ENCODE measurements around the gene MMADHC.
A peak's percentile ranks its signal among the peaks of the same experiment; 100 is the strongest.

The MMADHC gene

DNA sequence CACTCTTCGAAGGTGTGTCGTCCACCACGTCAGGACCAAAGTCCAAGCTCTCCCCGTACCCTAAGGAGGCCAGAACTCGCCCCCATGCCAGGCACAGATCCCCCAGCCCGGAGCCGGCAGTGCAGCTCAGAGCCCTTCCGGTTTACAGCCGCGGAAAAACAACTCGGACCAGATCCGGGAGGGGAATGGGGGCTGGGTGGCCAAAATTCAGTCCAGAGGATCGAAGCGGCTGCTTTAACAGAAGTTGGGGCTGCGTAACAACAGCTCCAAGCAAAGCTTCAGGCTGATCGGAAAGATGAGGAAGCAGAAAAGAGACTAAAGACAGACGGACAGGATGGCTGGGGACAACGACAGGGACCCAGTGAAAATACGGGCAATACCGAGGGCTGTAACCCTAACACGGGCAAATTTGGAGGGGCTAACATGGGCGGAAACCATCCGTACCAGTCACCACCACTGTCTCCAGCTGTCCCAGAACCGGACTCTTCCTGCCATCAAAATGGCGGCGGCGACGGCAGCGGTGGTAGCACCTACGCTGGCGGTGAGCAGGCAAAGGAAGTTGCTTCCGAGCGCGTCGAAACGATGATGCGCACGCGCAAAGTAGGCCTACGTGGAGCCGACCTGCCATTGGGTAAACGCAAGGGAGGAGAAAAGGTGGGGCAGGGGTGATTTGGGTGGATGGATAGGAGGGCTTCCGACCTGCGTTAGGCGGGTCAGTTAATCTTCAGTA lies at the start of gene MMADHC:
Gene MMADHC (minus strand): TSS at position 556 of the 730 bp plus-strand sequence. CDS start 678 bp downstream, outside the sequence.
- peak; percentile 83 to 90 (median 85) for DNase-seq (ENCODE audit: low read depth in 4 of 4, low spot score in 1 of 4)

DNA sequence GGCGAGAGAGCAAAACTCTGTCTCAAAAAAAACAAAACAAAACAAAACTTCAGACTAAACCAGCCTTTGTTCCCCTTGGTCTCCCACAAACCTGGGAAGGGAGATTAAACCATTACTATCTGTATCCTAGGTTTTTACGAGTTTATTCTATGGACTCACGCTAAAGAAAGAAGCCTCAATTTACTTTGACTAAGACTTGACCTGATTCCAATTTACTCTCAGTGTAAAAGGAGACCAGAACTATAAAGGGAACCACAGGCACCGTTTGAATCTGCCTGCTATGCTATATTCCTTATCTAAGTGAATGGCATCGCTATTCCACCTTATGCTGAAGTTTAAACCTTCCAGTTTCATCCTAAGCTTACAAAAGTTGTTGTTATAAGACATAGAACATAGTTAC lies 46.5 kb upstream of the MMADHC start:
- DNase-seq (ENCODE audit: low read depth in 4 of 4, low spot score in 1 of 4) = no peak

DNA sequence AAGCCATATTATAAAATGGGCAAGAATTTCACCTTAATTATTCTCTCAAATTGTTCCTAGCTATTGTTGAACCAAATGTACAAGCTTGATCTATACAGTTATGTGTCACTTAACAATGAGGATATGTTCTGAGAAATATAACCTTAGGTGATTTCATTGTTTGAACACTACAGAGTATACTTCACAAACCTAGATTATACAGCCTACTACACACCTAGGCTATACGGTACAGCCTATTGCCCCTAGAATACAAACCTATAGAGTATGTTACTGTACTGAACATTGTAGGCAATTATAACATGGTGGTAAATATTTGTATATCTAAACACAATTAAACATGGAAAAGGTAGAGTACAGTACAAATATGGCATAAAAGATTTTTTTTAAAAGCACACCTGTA lies 42.9 kb upstream of the MMADHC start:
- no peak for DNase-seq (ENCODE audit: low read depth in 4 of 4, low spot score in 1 of 4)

DNA sequence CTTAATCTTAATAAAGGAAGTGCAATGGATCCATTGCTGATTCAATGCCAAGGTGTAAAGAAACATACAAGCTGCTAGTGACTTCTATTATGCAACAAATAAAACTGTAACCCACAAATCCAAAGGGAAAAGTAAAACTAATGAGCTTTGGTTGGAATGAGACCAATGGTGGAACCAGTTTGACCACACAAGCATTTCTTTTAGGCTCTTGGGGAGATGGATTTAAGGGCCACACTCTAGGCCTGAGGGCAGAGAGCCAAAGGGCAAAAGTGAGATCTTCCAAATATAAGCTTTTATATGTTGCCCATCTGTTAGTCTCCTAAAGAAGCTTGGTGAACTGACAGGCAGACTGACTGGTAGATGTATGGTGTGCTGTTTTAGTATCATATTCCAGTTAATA lies 41.5 kb upstream of the MMADHC start:
- no peak for DNase-seq (ENCODE audit: low read depth in 4 of 4, low spot score in 1 of 4)

DNA sequence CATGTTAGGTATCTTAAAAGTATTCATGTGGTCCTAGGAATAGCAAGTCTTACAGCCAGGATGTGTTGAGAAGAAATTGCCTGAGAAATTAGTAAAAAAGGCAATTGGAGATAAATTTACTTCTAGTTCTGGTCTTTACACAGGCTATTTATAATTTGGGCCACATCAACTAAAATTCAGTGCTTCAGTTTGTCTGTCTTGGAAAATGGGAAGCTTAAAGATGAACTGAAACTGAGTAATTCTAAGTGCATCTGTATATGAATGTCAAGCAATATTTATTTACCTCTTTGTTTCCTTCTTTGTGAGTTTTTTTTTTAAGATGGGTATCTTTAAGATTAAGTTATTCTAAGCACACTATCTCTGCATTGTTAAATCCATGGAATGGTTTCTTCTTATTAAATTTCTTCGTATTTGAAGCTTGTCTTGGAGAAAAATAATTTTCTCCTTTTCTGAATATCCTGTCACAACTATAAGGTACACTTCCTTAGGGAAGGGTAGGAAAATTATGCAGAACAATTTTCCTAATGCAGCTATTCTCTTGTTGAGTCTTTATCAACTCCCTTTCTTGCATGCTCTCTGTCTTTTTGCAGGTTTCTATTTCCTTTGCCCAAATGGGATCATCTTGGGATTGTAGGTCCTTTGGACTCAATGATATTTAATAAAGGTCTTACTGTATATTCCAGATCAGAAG lies 39.7 kb upstream of the MMADHC start:
- DNase-seq (ENCODE audit: low read depth in 4 of 4, low spot score in 1 of 4) = no peak

DNA sequence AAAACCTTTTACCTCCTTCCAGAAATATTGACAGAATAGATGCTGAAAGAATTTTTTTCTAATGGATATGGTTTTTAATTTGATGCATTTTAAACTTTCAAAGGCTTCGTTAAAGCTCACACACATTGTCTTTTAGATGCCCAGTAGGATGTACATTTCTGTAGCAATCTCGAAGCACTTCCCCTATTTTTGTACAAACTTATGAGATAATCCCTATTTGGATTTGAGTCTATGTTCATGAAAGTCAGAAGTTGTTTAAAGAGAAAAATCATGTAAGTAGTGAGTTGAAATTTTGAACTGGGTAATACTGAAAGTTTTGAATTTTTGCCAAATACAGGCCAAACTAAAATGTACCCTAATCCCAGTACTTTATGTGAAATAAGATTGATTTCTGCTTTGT lies 38.1 kb upstream of the MMADHC start:
- no peak for DNase-seq (ENCODE audit: low read depth in 4 of 4, low spot score in 1 of 4)

DNA sequence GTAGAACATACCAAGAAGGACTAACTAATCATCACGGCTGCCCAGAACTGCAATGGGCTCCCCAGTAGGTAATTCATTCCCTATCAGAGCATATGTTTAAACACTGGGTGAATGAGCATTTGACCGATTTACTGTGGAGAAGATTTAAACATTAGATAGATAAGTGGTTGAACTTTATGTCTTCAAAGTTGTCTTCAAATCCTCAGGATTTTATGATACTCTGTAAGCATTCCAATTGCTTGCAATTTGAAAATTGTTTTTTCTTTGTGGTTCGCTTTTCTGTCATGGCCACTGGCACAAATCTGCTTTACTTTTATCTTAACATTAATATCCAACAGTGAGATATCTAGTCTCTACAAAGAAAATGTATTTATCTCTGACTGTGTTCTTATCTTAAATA lies 37.7 kb upstream of the MMADHC start:
- no peak for DNase-seq (ENCODE audit: low read depth in 4 of 4, low spot score in 1 of 4)

DNA sequence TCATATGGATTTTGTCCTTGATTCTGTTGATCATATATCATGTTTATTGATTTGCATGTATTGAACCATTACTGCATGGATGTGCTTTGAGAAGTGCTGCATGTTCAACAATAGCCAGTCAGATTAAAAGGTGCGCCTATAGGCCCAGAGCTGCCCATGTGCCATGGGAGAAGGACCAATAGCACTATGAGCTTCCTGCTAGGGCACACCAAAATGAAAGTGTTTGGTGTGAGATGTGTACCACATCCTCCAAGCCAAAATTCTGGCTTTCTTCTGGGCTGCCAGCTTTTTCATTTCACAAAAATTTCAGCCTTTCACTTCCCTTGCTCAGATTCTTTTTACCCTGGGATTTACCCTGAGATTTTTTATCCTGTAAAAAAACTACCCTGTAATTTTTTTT lies 34.8 kb upstream of the MMADHC start:
- DNase-seq (ENCODE audit: low read depth in 4 of 4, low spot score in 1 of 4) = no peak

DNA sequence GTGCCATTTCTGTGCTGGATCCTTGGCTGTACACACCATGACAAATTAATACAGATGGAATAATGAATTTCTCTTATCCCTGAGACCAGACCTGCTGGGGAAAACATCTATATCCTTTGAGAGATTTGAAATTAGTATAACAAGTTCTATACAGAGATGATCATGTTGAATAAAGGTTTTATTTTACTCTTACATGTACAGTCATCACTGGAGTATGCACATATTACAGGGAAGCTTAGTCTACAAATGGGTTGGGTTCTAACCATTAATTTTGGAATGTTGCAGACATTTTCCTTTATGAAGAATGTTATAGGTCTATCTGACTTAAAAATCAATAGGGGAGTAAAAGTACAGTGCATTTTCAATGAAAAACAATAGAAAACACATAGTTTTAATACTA lies 29.9 kb upstream of the MMADHC start:
- DNase-seq (ENCODE audit: low read depth in 4 of 4, low spot score in 1 of 4) = no peak

DNA sequence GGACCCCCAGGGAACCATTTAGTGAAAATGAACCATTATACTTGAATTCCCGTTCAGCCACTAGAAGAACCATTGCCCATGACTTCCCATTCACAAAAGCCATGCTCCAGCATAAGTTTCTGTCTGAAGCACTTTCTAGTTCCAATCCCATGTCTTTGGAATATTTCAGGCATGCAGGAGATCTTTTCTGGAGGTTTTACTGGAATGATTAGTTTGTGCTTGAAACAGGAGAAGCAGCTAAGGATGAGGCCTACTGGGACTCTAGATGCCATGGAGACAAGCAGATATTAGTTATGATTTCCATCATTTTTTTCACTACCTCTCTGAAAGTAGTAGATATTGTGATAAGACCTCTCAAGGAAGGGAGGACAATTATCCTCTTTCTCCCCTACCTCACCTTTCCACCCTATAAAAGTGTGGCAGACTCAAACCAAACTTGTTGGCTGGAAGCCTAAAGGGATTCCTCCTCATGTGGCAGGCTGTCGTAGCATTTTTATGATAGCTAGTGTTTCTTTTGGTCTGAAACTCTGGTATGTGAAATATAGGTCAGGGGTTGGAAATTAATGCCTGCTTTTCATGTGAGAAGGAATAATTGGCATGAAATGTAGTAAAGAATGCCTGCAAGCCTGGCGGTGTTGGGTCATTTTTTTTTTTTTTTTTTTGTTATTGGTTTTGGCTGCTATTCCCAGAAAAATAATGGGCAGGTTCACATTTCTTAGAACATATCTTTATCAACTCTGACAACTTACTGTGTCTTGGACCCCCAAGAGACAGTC lies 29.3 kb upstream of the MMADHC start:
- no peak for DNase-seq (ENCODE audit: low read depth in 4 of 4, low spot score in 1 of 4)

DNA sequence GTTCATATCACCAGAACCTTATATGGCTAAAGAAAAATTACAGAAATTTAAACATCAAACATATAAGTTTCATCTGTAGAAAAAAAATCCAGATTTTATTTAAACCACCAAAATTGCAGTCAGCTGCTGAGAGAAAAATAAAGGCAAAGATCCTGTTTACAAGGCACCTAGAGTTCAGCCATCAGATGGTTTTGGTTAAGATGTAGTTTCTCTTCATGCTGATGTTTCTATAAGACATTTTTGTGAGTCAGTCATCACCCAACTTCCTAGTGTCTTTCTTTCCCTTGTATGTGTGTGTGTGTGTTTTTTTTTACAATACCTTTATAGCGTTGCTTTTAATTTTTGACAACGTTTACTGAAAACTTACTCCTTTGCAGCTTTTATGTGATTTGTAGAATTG lies 26.1 kb upstream of the MMADHC start:
- no peak for DNase-seq (ENCODE audit: low read depth in 4 of 4, low spot score in 1 of 4)

DNA sequence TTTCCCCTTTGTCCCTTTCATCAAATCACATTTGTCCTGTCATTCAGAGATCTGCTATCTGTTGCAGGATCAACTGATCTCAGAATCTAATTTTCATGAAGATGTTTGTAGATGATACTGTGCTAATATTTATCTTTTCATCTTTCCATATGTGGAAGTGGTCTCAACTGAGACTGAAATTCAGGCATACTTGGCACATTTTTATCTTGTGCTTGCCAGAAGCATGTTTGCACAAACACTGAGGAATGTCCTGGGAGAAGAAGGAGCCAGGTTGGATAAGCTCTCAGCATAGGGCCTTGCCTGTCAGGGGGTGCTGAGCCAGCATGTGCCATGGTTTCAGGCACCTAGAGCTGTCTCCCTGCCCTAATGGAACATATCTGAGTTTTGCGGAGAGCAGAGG lies 24.5 kb upstream of the MMADHC start:
- DNase-seq (ENCODE audit: low read depth in 4 of 4, low spot score in 1 of 4) = no peak

DNA sequence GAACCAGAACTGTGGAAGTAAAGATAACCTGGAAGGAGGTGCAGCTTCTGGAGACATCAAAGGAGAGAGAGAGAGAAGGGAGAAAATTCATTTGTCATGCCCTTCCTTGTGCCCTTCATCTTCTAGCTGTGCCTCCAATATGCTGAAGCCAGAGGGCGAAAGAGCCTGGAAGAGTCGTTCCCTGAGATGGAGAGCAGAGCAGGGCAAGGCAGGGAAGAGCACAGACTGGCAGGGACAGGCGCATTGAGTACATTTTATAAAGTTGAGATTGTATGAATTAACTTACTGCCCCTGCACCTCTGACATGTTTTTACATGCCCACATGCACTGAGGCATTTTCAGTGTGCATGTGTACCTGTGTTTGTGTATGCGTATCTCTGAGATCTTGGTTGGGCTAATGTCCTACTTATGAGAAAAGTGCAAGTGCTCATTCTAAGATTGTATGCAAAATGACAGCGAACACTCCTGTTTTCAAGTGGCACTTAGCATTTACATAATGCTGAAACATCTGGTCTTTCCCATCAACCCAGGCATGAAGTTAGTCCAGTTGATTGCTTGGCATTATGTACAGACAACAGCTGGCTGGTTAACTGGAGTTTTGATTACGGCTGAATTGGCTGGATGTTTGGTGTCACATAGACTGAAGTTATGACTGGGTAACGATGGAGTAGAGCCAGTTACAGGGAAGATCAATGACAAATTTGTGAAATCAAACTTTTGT lies 23.7 kb upstream of the MMADHC start:
- no peak for DNase-seq (ENCODE audit: low read depth in 4 of 4, low spot score in 1 of 4)

DNA sequence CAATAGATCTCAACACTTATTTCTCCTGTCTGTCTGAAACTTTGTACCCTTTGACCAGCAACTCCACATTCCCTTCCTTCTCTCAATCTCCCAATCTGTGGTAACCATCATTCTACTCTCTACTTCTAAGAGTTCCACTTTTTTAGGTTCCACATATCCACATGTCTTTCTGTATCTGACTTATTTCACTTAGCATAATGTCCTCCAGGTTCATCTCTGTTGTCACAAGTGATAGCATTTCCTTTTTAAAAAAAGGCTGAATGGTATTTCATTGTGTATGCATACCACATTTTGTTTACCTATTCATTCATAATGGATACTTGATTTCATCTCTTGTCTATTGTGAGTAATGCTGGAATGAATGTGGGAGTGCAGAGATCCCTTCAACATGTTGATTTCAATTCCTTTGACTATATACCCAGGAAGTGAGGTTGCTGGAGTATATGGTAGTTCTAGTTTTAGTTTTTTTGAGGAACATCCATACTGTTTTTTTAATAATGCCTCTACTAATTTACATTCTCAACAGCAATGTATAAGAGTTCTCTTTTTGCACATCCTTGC lies 18.8 kb upstream of the MMADHC start:
- DNase-seq (ENCODE audit: low read depth in 4 of 4, low spot score in 1 of 4) = no peak

DNA sequence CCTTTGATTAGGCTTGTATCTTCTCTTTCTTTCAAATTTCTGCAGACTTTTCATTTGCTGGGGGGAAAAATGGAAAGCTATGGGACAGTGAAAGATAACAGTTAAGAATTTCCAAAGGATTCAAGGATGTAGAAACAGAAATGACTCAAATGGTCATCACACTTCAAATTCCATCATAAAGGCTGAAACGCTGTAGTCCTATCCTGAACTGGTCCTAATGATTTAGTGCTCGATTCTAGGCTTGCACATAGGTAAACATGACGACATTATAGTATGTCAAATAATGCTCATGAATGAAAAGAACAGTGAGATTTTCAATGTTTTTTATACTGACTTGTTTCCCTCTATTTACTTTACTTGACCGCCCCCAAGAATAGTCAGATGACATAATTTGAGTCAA lies 15.7 kb upstream of the MMADHC start:
- DNase-seq (ENCODE audit: low read depth in 4 of 4, low spot score in 1 of 4) = no peak

DNA sequence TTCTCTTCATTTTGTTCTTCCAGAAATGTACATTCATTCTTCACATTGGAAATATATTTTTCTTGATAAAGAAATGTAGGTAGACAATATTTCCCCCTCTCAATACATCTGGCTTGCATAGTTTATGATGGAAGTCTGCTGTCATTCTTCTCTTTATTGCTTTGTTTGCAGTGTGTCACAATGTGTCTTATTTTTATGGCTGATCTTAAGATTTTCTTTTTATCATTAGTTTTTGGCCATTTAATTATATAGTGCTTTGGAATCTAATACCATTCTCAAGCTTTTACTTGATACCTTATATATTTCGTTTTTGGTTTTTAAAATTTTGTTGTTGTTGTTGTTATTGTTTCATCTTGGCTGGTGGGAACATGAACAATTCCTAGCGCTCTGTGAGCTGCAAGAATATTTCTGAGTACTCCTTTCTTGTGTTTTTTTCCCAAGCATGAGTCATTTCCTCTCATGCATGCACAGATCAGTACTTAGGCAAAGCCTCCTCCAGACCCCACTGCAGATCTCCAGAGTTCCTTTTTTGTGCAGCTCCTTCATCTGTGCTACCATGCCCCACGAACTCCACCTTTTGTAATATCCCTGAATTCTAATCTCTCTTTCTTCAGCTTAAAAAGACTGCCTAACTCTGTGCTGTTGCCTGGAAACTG lies 13.7 kb upstream of the MMADHC start:
- DNase-seq (ENCODE audit: low read depth in 4 of 4, low spot score in 1 of 4) = no peak

DNA sequence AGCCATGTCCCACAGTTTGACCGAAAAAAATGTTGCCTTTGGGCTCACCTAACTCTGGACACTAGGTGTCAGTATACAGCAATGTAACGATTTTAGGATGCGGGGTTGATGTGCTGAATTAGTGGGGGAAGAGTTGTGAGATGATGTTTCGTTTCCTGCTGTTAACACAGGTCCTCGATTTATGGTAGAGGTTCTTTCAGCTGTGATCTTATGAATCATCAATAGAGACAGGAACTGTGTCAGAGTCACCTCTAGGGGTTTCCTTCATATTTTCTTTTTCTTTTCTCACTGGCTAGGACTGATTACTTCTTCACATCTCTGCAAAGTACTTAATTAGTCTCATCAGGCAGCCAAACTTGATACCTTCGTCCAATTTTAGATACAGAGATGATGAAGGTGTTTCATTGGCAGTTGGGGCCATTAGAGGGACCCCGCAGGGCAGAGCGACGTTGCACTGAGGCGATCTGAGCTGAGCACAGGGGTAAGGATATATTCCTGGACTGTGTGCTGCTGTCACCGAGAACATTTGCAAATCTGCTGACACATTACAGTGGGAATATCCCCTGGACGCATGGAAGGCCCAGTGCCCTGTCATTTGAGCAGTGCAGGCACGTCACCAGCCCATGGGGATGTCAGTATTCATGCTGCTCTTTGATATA lies 10.2 kb upstream of the MMADHC start:
- peak in 2 of 4 experiments; percentile 8 to 23 for DNase-seq (ENCODE audit: low read depth in 4 of 4, low spot score in 1 of 4)

DNA sequence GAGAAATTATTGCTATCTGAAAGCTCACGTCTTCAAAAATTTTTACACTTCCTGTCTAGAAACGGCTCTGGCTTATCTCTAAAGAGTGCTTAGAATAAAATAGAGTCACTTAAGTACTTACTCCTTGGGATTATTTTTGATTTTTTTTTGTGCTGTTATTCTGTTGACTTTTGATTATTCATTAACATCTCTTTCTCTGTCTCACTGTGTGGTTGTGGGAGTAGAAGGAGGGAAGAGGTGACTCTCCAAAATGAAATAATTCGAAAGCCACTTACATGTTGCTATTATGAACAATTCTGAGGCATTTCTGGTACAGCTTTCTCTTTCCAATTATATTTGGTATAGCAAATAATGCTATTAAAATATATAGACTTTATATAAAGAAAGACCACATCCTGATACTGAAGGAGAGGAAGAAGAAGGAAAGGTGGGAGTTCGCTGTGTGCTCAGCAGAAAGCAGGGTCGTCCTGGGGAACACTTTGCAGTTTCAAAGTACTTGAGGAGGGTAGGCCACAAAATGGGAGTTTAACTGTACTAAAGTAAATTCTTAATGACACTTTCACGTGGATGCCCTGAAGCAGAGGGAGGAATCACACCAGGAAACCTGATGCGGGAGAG lies 9.6 kb upstream of the MMADHC start:
- no peak for DNase-seq (ENCODE audit: low read depth in 4 of 4, low spot score in 1 of 4)

DNA sequence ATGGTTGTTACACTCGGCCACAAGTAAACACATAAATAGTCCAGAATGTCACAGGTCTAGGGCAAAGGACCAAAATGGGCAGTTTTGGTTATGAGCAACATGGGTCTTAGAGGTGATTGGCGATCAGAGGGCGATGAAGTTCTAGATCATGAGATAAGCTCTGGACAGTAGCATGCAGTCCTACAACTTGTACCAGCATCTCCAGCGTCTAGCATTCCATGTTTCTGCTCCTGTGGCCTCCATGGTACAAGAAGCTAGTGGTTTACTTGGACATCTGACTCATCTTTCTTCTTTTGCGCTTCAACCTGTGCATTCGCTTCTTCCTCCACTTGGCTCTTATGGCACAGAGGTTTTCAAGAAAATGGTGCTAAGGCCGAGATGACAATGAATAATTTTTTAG lies 8.9 kb upstream of the MMADHC start:
- DNase-seq (ENCODE audit: low read depth in 4 of 4, low spot score in 1 of 4) = no peak
